GM19099 (cell line): ENCODE results near the gene PDXK.

Experiments
- POLR2A ChIP-seq: IDR thresholded peaks from 3 replicates; pipeline ENCODE4 v1.6.1; 2011; ENCODE audit warnings: low read depth; ENCODE audit not compliant: insufficient read length; ENCODE audit errors: extremely low read depth

Gene PDXK

DNA sequence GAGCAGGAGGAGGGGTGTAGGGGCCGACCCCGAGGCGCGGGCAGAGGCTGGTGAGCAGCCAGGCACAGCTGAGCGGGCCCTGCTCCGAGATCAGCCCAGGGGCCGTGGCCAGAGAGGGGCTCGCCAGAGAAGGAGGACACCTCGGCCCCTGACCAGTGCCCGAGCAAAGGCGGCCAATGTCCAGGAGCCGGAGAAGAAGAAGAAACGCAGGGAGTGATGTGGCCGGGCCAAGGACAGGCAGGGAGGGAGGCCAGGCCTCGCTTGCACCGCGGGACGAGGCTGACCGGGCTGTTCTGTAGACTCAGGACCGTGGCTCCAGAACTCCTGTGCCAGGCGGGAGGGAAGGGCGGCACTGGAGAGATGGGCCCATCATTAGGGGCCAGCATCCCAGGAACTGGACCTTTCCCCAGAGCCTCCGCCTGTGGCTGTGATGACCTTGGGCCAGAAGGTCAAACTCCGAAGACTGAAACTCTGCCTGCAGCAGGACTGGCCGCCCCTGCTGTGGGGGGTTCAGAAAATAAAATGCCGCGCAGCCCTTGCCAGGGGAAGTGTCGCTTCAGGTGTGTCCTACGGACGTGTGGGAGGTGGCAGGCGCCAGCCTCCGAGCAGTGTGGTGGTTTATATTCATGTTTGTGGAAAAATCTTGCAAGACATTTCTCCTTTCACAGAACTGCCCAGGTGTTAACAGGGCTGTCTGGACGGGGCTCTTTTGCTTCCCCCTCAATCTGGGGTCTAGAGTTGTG lies 84.8 kb downstream of the PDXK start:
- no peak for TF ChIP-seq POLR2A

DNA sequence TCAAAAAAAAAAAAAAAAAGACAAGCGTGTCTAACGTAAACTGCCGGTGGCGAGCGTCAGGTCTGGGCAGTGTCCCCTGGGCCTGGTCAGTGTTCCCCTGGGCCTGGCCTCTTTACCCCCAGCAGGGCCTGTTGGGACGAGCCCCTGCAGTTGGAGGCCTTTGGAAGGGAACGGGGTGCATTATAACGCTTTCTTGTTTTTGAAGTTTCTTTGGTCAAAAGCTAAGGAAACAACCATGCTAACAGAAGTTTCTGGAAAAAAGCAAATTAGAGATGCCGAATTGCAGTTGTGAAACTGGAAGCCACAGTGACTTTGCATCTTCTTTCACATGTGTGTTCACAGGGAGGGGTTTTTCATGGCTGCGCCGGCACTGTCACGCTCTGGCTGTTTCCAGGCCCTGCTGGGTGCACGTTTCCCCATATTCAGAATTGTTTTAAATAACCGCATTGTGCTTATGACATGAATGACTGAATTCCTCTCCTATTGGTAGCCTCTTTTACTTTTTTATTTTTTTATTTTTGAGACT lies 86.4 kb downstream of the PDXK start:
- no peak for TF ChIP-seq POLR2A

DNA sequence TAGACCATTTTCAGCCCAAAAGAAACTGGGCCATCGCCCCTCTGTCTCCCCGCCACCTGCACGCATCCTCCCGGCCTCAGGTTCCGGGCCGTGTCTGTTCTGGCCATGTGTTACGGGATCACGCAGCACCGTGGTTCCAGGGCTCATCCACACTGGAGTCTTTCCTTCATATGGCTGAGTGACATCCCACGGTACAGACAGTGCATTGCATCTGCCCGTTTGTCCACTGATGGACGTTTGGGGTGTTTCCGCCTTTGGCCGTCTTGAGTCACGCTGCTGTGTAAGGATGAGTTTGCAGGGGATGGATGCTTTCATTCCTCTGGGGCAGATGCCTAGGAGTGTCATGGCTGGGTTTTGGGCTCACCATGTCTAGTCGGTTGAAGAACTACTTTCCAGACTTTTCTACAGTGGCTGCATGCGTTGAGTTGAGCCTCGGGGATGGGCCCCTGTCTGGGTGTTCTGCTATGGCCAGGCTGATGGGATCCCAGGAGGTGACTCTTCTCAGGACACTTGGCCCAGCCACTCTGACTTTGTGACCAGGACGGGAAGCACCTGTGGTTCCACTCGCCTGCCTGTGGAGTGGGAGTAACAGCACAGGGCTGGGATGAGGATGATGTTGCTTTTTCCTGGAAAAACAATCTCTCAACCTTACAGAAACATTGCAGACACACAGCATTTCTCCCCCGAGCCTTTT lies 87.2 kb downstream of the PDXK start:
- TF ChIP-seq POLR2A: no peak

DNA sequence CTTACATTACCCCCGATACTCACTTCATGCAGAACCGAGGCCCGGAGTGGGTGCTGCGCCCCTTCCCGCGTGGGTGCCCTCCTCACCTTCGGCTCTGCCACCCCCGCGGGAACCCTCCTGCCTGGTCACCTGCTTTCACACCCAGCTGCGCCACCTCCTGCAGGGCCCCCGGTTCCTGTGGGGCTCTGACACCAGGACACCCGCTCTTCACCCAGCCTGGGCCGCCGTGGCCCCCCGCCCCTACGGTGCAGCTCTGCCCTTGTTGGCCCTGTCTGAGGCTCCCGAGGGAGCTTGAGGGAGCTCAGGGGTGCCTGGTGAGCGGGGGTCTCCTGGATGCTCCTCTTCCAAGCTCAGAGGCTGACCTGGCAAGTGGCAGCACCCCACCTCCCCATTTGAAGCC lies 89.4 kb downstream of the PDXK start:
- no peak for TF ChIP-seq POLR2A

DNA sequence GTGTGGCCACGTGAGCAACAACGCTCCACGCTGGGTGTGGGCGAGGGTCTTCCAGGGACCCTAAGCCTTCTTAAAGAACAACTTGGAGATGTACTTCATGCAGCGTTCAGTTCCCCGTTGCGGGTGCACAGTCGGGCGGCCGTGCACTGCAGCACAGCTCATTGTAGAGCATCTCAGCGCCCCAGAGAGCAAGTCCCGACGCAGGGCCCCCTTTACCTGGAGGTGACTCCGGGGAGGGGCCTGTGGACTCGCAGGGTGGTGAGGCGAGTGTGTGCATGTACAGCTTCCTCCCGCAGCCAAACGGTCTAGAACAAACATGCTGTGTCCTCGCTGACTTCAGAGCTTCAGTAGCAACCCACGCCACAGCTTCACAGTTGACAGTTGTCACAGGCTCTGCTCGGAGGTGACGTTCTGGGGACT lies 89.9 kb downstream of the PDXK start:
- TF ChIP-seq POLR2A: no peak

DNA sequence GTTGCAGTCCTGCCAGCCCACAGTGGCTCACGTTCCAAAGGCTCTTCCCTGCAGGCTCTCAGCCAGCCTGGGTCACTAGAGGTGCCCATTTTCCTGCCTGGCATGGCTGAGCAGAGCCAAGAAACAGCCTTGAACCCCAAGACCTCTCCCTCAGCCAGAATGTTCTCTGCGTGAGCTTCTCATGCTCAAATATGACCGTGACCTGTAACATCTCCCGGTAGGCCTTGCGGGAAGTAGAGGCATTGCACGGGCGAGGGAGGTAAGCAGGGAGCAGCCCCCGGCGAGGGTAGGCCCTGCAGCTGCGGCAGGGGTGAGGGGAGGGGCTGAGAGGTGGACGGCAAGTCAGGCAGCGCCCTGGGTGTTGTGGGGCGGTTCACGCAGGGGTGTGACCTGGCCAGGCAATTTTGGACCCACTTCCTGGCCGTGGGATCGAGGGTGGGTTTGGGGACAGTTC lies 90.4 kb downstream of the PDXK start:
- TF ChIP-seq POLR2A: no peak

DNA sequence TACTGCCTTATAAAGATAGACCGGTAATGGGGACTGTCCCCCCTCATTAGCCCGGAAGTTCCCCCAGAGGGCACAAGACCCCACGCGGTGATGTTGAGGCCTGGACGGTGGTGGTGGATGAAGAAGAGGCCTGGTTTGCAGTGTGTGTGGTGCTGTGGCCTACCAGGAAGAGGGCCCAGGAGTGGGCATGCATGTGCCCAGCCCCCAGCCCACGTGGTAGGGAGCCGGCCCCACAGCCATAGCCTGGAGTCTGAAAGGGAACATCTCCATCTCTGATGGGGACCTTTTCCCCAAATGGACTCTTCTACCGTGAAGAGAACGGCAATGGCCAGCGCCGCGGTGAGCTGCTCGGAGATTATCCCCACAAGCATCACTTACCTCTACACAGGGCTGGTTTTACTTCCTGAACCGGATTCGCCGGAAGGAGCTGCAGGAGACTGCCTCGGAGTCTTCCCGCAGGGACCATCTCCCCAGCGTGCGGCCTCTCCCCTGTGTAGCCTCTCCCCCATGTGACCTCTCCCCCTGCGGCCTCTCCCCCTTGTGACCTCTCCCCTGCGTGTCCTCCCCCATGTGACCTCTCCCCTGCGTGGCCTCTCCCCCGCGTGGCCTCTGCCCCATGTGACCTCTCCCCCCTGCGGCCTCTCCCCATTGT lies 91.0 kb downstream of the PDXK start:
- no peak for TF ChIP-seq POLR2A

DNA sequence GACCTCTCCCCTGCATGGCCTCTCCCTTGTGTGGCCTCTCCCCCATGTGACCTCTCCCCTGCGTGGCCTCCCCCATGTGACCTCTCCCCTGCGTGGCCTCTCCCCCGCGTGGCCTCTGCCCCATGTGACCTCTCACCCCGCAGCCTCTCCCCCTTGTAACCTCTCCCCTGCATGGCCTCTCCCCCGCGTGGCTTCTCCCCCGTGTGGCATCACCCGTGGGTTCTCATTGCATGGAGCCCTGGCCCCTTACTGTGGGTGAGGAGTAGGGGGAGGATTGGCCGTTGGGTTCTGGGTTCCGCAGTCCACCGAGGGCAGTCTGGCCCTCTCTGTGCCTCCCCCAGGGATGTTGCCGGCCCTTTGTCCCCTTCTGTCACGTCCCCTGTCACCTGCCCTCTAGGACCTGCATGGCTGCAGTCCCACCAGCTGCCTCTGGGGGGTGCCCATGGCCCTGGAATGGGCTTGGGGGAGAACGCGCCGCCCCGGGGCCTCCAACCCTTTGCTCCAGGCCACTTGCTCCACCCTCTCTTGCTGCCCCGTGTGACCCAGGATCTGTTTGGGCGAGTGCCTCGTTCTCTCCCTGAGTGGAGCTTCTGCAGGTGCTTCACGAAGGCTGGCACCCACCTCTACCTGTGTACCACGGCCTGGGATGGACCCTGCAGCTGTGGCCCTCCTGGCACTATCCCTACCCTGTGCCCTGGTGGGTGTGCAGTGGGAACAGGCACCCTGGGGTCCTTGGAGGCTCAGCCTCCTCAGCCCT lies 91.8 kb downstream of the PDXK start:
- TF ChIP-seq POLR2A: no peak

DNA sequence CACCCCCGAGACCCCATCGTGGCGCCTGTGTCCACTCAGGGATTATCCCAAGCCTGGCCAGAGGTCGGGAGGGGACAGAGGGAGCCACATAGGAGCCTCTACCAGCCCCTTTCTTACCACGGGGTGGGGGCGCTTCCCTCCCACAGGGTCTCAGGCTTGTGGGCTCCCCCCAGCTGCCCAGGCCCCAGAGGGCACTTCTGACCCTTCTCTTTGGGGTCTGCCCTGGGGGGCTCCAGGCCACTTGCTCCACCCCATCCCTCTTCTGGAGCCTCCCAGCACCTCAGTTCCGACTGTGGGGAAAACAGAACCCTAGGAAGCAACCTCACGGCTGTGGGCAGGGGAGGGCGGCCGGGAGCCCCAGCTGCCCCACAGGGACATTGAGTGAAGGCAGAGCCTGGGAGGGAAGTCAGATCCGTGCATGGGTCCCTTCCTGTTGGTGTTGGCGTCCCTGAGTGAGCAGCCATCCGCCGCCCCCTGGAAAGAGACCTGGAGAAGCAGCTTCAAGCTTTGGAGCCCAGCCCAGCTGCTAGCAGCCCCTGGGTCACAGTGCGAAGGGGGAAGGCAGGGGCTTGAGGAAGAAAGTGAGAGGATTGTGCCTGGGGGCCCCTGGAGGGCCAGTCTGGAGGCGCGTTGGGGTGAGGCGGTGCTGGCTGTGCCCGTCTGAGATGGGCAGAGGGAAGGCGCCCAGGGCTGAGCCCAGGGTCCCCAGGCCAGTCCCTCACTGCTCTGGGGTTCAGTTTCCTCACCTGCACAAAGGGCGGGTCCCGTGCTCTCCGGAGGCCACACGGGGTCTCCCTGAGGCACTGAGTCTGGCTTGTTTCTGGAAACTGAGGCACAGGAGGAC lies 92.6 kb downstream of the PDXK start:
- TF ChIP-seq POLR2A: no peak
